Fibroblast of villous mesenchyme (primary cell): Measurements from ENCODE around the gene ASIC3. TPM values are rescaled to one million over a fixed set of nuclear protein-coding genes. Genes with fewer than 3 reads are reported as not detected.
A peak's percentile ranks its signal among the peaks of the same experiment; 100 is the strongest.

Experiments
- DNase-seq: peaks from one replicate; pipeline ENCODE4 v3.0.0-alpha.2; 2010; ENCODE audit warnings: low read depth
- H3K4me3 ChIP-seq: 2 replicates; pipeline ENCODE4 v1.5.1; 2011; ENCODE audit warnings: low read depth, mild to moderate bottlenecking, low read length
- total RNA-seq: library from RNA; depleted of rRNA; stranded (reverse); fragments of >200 nt; gene quantifications from 2 replicates; pipeline ENCODE4 v1.2.3, GENCODE V29; 2012
- TF ChIP-seq, protein P1 (sequence below): IDR thresholded peaks from 2 replicates; pipeline ENCODE4 v1.5.1; 2012; ENCODE audit warnings: low read depth, mild to moderate bottlenecking, low read length; ENCODE audit not compliant: insufficient read depth

Gene ASIC3
- total RNA-seq, 1 donor = under 0.01 TPM

DNA sequence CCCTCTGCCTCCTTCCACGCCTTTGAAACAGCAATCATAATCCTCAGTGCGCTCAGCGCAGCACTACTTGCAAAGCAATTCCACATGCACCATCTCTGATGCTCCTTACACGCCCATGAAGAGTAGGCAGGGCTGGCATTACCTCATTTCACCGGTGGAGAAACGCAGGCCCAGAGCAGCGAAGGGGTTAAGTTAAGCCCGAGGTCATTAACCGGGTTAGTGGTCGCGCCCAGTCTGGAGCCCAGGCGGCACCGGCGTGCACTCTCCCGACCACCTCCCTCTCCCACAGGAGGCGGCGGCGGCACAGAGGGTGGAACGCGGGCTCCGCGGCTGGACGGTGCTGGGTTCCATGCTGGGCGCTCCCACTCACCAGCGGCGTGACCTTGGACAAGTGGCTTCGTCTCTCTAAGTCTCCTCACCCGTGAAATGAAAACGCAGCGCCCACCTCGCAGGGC lies 31.8 kb downstream of the ASIC3 start:
- TF ChIP-seq, protein P1, sequence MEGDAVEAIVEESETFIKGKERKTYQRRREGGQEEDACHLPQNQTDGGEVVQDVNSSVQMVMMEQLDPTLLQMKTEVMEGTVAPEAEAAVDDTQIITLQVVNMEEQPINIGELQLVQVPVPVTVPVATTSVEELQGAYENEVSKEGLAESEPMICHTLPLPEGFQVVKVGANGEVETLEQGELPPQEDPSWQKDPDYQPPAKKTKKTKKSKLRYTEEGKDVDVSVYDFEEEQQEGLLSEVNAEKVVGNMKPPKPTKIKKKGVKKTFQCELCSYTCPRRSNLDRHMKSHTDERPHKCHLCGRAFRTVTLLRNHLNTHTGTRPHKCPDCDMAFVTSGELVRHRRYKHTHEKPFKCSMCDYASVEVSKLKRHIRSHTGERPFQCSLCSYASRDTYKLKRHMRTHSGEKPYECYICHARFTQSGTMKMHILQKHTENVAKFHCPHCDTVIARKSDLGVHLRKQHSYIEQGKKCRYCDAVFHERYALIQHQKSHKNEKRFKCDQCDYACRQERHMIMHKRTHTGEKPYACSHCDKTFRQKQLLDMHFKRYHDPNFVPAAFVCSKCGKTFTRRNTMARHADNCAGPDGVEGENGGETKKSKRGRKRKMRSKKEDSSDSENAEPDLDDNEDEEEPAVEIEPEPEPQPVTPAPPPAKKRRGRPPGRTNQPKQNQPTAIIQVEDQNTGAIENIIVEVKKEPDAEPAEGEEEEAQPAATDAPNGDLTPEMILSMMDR = no peak
- peak; percentile 46 for DNase-seq
- H3K4me3 ChIP-seq = peak overlapping the region; percentile 88

DNA sequence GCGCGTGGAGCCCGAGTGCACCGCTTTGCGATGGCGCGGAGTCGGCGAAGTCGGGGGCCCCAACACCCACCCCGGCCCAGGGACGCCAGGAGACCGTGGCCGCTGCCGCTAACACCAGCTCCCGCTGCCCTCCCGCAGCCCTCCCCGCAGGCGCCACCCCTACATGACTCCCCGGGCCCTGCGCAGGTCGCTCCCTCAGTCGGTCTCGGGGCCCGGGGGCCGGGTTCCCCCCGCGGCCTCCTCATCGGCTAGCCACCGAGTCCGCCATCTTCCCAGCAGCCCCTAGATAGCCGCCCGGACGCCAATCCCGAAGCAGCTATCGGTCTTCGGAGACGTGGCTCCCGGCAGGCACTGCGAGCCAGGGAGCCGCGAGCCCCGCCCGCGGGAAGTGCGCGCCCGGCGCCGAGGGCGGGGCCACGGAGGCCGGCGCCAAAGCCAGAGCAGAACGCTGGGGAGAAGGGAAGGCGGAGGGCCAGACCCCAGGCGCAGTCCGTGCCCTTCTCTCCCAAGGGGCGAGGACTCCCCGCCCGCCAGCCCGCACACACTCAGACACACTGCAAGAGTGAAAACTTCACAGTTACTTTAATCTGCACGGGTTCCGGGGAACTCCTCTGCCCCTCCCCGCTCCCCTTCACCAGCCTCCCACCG lies 32.3 kb downstream of the ASIC3 start, which contains the start of gene FASTK:
Gene FASTK, minus strand, starts transcription at position 288 of the 648 bp plus-strand sequence. Its CDS starts 43 bp downstream, at position 245.
- DNase-seq = peak; percentile 93
- TF ChIP-seq, protein P1 = no peak

DNA sequence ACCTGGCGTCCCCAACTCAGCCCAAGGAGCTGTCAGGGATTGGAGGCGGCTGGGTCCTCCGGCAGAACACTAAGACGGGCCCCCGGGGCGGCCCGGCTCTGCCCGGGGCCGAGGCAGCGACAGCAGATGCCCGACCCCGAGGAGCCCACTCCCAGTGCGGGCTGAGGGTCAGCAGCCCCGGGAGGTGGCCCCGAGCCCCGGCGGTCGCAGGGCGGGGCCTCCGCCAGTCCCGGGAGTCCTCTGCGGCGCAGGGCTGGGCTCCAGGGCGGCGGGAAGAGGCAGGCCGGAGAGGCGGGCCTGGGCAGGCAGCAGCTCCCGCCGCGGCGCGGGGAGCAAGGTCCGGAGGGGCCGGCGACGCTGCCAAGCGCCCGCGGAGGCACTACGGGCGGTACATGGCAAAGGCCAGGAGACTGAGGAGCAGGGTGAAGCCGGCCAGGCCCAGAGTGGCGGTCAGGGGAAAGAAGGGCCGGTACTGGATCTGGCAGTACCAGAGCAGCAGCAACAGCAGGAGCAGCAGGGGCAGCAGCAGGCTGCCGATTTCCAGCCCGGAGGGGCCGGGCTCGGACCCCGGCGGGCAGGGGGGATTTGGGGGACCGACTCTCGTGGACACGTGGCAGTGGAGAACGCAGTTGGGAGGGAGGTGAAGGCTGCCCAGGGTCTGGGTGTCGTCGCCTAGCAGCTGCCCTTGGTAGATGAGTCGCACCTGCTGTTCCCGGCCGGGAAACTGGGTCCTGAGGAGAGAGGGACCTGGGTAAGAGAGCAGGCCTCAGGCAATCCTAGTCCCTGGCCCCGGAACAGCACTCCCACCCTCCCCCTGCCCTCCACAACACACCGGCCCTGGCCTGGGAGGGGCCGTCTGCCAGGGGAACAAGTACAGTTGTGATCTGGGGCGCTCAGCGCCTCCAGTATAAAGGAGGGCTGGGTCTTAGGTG lies 33.1 kb downstream of the ASIC3 start:
- peak overlapping the region; percentile 72 for H3K4me3 ChIP-seq
- TF ChIP-seq, protein P1 = no peak
- DNase-seq = peak; percentile 37

More for the DNA sequence above, 32.3 kb downstream of the ASIC3 start, which contains the start of gene FASTK:
- peak within 1 kb of the TSS; percentile 88 for H3K4me3 ChIP-seq

DNA sequence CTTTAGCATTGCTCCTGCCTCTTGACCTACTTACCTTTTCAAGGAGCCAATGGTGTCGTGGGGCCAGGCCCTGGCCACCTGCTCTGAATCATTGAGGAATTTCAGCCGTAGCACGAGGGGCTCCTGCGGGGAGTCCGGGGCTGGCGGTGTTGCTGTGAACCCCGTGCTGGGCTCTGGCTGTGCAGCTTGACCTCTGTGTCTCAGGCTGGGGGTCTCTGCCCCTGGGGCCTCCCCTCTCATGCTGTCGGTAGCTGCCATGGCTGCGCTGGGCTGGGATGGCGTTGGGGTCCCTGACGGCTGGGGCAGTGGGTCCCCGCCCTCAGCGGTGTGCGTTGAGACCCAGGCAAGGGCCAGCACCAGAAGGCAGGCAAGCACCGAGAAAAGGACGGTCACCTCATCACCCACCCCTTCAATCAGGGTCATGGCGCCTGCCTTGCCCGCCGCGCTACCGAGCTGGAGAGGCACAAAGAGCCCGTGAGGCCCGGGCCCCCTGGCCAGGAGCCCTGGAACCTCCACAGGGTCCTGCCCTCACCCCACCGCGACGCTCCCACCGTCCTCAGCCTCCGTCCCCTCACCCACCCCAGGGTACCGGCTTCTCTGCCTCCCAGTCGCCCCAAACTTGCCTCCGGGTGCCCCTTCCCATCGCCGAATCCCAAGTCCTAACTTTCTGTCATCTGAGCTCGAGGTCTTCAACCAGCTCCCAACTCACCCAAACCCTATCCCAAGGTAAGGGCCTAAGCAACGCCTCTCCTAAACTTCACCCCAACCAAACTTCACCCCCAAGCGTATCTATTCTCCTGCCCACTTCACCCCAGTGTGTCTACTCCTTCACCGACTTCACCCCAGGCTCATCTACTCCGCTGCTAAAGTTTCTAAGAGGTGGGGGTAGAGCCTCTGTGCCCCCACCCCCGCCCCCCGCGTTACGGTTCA lies 34.1 kb downstream of the ASIC3 start:
- DNase-seq = no peak
- H3K4me3 ChIP-seq = peak overlapping the region; percentile 72
- TF ChIP-seq, protein P1 = no peak

DNA sequence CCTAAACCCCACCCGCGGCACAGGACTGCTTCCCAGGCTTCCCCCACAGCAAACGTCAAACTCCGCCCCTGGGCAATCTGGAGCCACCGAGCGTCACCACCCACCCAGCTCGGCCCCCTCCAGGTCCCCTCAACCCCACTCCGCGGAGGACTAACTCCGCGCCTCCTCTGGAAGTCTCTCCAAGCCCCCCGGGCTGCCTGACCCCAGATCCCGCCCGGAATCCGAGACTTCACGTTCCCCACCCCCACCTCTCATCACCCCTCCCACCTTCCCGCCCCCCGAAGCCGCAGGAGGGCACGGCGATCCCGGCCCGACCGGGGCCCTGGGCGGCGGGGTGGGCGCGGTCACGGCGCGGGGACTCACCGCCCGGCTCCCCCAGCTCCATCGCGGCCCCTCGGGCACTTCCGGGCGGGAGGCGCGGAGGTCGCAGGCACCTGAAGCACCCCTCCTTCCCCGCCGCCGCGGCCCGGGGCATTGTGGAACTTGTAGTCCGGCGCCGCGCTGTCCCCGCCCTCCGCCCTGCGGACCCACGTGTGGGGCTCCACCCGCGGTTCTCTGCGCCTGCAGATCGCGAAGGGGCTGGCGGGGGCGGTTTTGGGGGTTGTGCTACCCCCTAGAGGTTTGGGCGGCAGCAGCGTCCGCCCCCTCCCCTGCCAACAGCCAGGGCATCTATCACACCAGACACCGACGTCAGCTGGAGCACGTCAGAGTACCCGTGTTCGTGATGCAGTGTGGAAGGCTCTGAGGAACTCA lies 34.9 kb downstream of the ASIC3 start, which contains the start of gene TMUB1:
Gene TMUB1, minus strand, starts transcription at position 423 of the 753 bp plus-strand sequence. CDS start 930 bp downstream, outside the sequence.
- H3K4me3 ChIP-seq = peak within 1 kb of the TSS; percentile 72
- TF ChIP-seq, protein P1 = no peak
- peak; percentile 62 for DNase-seq
